Measurements from ENCODE around the gene PXT1.

Gene PXT1

DNA sequence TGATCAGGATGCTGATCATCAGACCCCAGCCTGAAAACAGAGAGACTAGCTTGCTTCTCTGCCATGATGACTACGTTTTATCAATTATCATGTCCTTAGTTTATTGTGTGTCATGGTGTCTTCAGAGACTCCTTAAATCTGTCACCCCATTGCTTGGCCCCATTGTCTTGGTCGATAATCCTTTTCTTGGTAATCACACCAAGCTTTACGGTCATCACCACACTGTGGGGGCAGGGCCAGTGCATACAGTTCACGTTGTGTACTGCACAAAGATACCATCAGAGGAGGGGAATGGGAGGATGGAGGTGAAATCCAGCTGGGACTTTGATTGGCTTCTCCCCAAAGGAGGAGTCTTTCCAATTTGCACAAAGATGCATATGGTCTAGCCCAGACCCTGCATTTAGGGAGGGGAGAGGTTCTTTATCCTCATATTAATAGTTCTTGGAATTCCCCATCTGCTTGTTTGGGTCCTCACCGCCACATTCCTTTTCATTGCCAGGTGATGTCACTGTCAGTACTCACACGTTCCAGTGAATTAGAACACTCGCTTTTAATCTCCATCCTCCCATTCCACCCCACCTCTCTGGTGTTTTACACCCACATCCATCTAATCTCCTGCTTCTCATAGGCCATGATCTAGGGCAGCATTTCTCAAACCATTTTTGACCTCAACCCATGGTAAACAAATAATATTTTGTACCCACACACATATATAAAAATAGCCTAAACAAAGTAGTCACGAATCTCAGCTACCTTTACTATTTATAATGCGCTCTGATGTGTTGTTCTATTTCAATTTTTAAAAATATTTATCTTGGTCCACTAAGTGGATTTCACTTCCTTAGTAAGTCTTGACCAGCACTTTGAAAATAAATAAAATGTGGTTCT, 60.9 kb downstream of the PXT1 start:
- H3K4me3 ChIP-seq (ENCODE audit: low read depth, low read length), result no peak overlapping the region
- no peak for TF ChIP-seq CTCF (IDR thresholded peaks at IDR 0.05; ENCODE audit: low read depth, low read length)

DNA sequence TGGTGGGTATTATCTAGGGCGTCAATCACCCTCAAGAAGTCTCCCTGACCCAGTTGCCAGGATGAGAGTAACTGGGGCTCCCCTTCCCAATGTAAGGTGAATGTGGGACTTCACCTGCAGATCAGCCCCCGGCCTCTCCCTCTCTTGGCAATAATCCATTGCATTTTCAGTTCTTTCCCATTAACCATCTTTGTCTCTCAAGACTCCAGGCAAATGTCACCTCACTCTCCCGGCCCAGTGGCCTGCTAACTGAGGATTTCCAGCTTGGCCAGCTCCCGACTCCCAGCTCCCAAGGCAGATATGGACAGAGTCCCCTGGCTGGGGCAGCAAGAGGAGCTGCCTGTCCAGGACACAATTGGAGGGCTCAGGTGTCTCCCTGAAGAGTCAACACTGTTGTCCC, 62.5 kb downstream of the PXT1 start:
- no peak for TF ChIP-seq CTCF (IDR thresholded peaks at IDR 0.05; ENCODE audit: low read depth, low read length)
- H3K4me3 ChIP-seq (ENCODE audit: low read depth, low read length), result no peak overlapping the region

DNA sequence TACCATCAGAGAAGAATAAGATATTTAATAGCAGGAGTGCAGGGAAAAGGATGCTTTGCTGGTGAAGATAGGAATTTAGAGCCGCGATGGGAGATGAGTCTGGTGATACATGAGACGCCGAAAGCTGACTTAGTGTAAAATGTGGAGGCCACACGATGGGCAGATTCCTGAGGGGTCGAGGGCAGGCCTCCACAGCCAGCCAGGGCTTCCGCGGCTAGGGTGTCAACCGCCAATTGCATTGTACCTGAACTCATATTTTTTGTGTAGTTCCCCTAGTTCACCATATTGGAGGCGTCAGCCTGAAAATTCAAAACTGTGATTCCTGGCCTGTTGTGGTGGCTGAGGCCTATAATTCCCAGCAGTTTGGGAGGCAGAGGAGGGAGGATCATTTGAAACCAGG, 63.7 kb downstream of the PXT1 start:
- H3K4me3 ChIP-seq (ENCODE audit: low read depth, low read length), result no peak overlapping the region
- TF ChIP-seq CTCF (IDR thresholded peaks at IDR 0.05; ENCODE audit: low read depth, low read length), result no peak

DNA sequence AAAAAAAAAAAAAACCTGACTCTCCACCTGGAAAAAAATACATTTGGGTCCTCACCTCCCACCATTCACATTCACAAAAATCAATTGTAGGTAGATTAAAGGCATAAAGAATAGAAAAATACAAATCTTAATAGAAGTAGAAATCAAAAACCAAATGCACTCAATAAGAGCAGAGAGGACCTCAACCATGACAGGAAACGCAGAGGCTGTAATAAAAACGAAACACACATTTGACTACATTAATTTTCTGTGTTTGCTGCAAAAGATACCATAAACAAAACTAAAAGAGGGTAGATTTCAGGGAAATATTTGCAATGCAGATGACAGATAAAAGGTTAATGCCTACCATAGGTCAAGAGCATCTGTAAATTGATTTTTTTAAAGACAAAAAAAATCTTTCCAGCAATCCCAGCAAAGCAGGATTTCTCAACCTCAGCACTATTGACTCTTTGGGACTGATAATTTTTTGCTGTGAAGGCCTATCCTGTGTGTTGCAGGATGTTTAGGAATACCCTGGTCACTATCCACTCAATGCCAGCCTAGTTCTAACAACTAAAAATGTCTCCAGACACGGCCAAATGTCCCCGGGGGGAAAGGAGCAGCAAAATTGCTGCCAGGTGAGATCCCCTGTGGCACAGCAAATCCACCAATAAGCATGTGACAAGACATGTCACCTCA, 64.3 kb downstream of the PXT1 start:
- no peak for TF ChIP-seq CTCF (IDR thresholded peaks at IDR 0.05; ENCODE audit: low read depth, low read length)
- H3K4me3 ChIP-seq (ENCODE audit: low read depth, low read length), result no peak overlapping the region

DNA sequence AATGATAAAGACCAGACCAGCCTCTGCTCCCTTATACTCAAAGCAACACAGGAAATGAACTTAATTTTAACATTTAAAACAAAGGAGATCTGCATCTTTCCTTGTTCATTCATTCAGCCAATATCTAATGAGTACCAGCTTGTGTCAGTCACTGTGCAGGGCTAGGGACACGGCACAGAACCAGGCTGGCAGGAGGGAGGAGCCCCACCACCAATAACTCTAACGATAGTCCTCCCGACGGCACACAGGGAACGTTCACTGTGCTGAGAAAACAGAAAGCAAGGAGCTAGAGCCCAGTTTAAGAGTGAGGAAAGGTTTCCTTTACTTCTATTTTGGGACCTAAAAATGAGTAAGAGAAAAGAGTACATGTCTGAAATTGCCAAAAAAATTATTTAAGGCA, 65.1 kb downstream of the PXT1 start:
- H3K4me3 ChIP-seq (ENCODE audit: low read depth, low read length), result no peak overlapping the region

GRCh38 chr6:36376742-36377141, 65.9 kb downstream of the PXT1 start:
- no peak for TF ChIP-seq CTCF (IDR thresholded peaks at IDR 0.05; ENCODE audit: low read depth, low read length)
- no peak overlapping the region for H3K4me3 ChIP-seq (ENCODE audit: low read depth, low read length)

More for the DNA sequence above, 65.1 kb downstream of the PXT1 start:
- no peak for TF ChIP-seq CTCF (IDR thresholded peaks at IDR 0.05; ENCODE audit: low read depth, low read length)

- TF ChIP-seq CTCF (IDR thresholded peaks at IDR 0.05; ENCODE audit: low read depth, low read length), result no peak
- no peak overlapping the region for H3K4me3 ChIP-seq (ENCODE audit: low read depth, low read length)
Measured at GRCh38 chr6:36376183-36376582, 66.5 kb downstream of the PXT1 start.
